ENCODE measurements around the gene VPS35.
"Not testable (repeated sequence)": the region's sequence is repeated elsewhere in the genome, so short reads cannot be mapped to it uniquely, and the experiment has no call there.

The VPS35 gene

DNA sequence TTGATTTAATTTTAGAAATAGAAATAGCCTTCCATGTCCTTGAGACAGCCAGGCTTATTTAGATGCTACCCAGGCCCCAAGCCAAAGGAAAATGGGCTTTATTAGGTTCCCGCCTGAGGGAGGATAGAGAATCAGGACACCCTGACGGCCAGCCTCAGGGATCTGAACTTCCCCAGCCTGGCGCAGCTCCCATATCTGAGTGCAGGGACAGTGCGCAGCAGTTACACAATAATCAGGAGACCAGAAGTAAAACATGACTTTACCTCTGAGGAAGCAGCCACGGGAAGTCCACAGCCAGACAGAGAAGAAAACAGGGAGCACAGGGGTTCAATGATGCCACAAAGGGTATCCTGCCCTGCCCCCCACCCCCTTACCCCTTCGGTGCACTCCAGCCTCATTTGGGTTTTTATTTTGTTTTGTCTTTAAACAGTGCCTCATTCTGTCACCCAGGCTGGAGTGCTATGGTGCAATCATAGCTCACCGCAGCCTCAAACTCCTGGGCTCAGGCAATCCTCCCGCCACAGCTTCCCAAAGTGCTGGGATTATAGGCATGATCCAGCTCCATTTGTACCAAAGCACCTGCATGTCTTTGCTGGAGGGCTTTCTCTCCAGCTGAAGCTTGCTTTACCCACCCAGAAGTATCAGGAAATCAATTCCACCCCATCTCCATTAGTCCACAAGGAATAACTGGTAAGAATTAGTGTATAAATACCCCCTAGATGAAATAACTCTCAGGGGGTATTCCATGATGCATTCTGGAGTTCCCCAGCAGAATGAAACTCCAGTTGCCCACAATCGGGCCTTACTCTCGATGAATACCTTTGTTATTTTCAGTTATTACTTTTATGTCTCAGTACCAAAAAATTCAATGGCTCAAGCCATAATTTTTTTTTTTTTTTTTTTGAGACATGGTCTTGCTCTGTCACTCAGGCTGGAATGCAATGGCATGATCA is 22.4 kb upstream of the VPS35 start:
- no peak for DNase-seq

DNA sequence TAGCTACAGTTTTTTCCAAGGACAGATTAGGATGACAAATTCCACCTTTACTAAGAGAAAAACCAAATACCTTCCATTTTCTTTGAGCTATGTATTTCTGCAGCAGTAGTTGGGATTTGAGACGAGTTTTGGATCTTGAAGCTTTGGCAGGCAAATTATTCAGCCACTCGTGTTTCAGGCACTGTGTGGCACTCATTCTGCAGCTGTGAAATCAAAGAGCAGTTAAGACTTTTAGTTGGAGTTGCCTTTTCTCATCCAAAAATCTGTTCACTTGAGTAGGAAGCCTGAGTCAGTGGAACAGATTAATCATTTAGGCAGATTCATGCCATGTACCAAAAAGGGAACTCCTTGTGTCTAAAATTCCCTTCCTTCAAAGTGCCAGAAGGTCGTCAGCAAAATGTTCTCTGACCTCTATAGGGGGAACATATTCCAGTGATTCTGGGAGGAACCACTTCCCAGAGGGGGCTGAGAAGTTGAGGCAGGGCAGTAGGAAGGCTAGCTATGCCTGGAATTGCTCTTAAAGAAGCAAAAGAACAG is 20.6 kb upstream of the VPS35 start:
- DNase-seq: no peak

- no peak for DNase-seq
Measured at GRCh38 chr16:46706642-46707041, 17.7 kb upstream of the VPS35 start.

DNA sequence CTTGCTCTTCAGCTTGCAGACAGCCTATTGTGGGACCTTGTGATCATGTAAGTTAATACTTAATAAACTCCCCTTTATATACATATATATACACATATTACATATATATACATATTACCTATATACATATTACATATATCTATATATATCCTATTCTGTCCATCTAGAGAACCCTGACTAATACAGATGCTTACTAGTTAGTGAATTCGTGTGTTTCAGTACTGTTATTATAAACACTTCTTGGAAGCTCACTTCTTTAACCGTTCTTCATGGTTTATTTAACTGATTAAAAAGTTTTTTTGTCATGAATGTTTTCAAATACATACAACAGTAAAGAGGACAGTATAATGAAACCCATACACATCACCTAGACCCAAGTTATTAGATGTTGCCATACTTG is 13.1 kb upstream of the VPS35 start:
- no peak for DNase-seq

DNA sequence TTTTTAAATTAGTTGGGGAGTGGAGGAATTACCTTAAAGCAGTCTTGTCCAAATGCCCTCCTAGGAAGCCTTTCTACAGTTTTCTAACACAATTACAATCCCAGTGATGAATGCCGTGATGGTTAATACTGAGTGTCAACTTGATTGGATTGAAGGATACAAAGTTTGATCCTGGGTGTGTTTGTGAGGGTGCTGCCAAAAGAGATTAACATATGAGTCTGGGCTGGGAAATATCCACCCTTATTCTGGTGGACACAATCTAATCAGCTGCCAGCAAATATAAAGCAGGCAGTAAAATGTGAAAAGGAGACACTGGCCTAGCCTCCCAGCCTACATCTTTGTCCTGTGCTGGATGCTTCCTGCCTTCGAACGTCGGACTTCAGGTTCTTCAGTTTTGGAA is 12.6 kb upstream of the VPS35 start:
- DNase-seq: no peak

GRCh38 chr16:46700048-46700447 is 11.1 kb upstream of the VPS35 start:
- DNase-seq: no peak

DNA sequence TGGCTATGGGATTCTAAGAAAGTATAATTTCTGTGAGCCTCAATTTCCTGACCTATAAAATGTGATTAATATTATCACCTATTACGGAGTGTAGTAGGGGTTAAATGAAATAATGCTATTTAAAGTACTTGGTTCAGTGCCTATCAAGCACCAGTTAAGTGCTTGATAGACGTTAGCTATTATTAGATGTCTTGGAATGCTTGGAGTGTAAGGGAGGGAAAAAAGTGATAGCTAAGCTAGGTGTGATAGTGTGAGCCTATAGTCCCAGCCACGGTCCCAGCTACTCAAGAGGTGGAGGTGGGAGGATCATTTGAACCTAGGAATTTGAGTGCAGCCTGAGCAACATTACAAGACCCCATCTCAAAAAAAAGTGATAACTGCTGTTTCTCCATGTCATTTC is 8.0 kb upstream of the VPS35 start:
- DNase-seq: no peak

- DNase-seq: no peak
Measured at GRCh38 chr16:46695937-46696336, 7.0 kb upstream of the VPS35 start.

GRCh38 chr16:46693598-46693997 is 4.6 kb upstream of the VPS35 start:
- no peak for DNase-seq

DNA sequence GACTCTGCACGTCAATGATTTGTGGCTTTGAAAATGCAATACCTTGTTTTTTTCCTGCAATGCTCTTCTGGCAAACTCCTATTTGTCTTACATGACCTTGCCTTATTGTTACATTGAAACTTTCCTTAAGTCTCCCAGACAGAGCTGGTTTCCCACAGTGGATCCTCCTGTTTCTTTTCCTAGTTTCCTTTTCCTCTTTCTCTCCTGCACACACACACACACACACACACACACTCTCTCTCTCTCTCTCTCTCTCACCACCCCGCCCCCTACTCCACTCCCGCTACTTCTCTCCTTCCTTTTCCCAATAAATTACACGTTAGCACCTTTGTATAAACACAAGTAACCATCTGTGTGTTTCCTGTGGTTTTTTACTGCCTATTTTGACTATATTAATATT is 2.7 kb upstream of the VPS35 start:
- no peak for DNase-seq

DNA sequence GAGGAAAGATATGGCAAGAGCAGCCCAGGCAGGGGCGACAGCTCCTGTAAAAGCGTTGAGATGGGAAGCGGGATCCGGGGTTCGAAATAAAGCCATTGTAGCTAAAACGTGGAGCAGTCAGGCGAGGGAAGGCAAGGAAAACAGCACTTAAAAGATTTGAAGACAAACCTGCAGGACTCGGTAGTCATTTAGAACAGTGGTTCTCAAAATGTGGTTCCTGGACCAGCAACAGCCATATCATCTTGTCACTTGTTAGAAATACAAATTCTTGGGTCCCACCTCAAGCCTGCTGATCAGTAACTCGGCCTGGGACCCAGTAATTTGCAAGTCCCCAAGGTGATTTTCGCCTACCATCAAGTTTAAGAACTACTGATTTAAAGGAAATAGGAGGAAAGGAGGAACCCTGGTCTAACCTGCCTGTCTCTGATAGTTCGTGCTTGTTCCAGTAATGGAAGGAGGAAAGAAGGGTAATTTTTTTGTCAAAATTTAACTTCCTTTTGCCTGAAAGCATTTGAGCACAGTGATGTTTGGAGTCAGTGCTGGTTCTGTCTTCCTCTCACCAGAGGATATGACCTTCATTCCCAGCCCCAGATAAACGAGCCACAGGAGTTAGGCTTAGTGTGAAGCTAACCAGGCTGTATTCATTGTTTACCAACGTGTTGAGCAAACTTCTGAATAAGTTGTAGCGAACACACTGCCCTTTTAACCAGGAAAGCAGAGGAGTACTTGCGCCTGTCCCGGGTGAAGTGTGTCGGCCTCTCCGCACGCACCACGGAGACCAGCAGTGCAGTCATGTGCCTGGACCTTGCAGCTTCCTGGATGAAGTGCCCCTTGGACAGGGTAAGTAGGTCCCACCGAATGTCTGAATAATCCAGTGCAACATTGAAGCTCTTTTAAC is 1.6 kb upstream of the VPS35 start:
- DNase-seq: no peak

DNA sequence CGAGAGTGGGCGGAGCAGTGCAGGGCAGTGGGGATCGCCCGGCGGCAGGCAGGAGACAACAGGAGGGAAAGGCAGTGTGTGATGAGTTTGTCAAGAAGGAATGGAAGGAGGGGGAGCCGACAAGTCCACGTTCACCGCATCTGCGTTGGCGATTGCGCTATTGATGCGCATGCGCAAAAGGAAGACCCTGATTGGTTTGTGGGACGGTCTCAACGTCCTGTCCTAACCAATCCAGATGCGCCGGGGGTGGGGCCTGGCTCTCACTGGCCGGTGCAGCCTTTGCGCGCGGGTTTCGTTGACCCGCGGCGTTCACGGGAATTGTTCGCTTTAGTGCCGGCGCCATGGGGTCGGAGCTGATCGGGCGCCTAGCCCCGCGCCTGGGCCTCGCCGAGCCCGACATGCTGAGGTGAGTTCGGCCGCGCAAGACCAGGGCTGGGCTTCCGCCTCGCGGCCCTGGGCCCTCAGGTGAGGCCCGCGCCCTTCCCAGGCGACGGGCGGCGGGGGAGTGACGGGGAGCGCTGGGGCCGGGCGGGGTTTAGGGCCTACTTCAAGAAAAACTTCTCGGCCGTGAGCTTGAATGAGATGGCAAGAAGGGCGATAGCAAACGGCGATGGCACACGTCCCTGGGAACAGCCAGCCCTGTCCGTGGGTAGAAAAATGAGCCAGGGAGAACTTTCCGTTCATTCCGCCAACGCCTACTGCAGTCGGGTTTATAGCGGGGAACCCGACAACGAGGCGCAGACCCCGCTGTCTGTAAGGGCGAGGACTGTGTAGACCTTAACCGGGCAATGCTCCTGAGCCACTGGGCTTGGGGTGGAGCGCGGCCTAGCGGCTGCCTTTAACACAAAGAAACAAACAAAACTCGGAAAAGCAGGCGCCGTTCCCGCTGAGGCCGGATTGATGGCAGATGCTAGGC is 645 bp upstream of the VPS35 start, which contains the start of gene ORC6:
ORC6 (plus strand) TSS at position 295 of the 916 bp plus-strand sequence; CDS start at position 342, 47 bp downstream.
- peak; percentile 96 to 99 for DNase-seq

DNA sequence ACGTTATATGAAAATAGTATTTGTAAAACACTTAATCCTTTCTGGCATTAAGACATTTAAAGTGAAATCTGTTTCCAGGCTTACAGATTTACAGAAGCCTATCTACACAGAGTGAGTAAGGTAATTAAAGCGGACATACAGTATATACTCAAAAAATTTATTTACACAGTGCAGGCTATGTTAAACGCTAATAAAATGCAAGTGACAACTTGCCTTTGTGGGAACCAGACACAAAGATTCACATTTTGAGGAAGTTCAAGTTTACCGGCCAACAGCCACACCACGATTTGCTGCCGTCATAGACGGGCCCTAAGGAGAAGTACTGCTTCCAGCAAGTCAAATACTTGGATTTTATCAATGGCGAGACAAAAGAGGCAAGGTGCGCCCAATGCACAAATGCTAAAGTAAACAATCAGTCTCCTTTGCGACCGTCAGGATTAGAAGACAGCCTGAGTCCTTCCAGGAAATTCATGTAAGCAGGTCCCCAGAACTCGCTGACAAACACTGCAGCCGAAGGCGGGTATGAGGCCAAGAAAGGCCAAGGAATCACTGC is 801 bp downstream of the VPS35 start:
- DNase-seq: no peak

- DNase-seq: no peak
Measured at GRCh38 chr16:46687486-46687885, 1.5 kb downstream of the VPS35 start.

DNA sequence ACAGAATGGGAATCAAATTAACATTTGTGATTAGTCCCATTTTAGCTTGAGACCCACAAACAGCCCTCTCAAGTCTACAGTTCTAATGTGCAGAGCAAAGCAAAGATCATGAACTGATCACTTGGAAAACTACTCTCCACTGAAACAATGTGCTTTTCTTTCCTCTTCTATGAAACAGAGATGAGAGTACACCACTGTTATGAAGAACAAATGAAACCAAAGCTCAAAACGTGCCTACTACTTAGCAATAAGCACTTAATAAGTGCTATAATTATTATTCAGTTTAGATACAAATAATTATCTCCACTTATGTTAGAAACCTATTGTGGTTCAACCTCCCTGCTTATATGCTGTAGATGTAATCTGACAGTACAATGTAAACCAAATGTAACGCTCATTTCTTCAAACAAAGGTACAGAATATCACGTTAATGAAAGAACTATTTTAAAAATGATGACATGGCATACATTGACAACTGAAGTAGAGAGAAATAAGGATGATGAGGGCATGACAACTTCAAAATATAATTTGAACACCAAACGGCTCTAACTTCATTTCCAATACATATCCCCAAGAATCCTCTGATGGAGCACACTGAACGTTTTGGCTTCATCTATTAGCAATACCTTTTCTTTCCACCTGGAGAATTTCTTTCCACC is 2.0 kb downstream of the VPS35 start:
- DNase-seq: no peak

GRCh38 chr16:46681867-46682266 is 7.1 kb downstream of the VPS35 start:
- DNase-seq: not testable (repeated sequence)

GRCh38 chr16:46677943-46678342 is 11.0 kb downstream of the VPS35 start:
- not testable (repeated sequence) for DNase-seq

GRCh38 chr16:46673320-46674013 is 15.5 kb downstream of the VPS35 start:
- DNase-seq: peak; percentile 22 to 23

GRCh38 chr16:46662123-46662522 is 26.9 kb downstream of the VPS35 start:
- no peak for DNase-seq

DNA sequence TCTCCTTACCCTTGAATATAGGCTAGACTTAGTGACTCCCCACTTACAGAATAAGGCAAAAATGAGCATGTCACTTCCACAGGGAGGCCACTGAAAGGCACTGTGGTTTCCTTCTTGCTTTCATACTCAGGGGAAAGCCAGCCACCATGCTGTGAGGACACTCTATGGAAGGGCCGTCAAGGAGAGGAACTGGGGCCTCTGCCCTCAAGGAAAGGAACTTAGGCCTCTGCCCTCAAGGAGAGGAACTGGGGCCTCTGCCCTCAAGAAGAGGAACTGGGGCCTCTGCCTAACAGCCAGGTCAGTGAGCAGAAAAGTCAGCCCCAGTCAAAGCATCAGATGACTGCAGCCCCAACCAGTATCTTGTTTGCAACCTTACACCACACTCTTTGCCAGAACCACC is 30.1 kb downstream of the VPS35 start:
- no peak for DNase-seq

DNA sequence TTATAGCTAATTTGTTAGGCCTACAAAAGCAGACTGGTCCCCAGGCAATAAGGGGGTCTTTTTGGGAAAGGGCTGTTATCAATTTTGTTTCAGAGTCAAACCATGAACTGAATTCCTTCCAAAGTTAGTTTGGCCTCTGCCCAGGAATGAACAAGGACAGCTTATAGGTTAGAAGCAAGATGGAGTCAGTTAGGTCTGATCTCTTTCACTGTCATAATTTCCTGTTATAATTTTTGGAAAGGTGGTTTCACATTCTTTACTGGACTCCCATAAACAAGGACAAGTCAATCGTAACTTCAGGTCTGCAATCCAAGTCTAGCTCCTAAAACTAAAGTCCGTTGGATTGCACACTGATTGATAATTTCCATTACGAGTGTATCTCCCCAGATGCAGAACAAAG is 37.7 kb downstream of the VPS35 start:
- no peak for DNase-seq
